NCI-H187 treated with DMSO at 0.1 percent for 48 hours (cell line): ENCODE results near the gene PATJ.
"Not testable (repeated sequence)": the region's sequence is repeated elsewhere in the genome, so short reads cannot be mapped to it uniquely, and the experiment has no call there.

Source experiments
- DNase-seq: peaks from one replicate; lab custom pipeline; 2025; lab: John Stamatoyannopoulos, UW

PATJ gene

DNA sequence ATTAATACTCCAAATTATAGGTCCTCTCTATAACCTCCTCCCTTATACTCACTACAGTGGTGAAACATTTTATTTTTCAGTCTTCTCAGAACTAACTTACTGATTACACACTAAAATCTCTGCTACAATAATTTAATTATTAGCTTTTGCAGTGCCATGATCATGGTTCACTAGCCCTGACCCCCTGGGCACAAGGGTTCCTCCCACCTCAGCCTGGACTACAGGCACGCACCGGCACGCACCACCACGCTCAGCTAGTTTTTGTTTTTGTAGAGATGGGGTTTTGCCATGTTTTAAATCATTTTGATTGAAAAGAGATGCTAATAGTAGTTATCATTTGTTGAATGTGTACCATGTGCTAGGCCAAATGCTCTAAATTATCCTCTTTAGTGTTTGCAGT lies 6.3 kb downstream of the PATJ start:
- DNase-seq: no peak

DNA sequence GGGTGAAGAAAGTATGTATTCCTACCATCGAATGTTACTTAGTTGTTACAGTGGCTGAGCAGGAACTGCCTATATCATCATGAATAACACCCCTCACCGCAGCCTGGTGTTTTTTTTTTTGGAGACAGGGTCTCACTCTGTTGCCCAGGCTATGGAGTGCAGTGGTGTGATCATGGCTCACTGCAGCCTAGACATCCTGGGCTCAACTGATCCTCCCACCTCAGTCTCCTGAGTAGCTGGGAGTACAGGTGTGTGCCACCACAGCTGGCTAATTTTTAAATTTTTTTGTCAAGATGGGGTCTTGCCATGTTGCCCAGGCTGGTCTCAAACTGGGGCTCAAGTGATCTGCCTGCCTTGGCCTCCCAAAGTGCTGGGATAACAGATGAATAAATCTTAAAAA lies 7.3 kb downstream of the PATJ start:
- no peak for DNase-seq

DNA sequence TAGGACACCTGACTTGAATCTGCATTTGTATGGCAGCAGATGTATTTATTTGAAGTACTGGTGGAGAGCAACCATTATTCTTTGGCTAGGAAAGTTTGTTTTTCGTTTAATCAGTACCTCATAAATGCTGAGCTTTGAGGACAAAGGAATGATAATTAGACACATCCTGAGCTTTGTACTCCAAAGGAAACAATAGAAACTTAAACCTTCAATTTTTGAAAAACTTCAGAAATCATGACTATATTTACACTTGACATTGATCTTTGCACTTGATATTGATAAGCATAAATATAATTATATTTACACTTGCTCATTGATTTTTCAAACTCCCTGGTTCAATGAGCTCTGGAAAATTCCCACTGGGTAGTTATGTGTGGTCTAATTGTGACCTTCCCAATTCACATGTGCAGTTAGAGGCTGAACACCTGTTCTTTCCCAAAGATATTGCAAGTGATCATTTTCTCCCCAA lies 10.7 kb downstream of the PATJ start:
- DNase-seq: no peak

DNA sequence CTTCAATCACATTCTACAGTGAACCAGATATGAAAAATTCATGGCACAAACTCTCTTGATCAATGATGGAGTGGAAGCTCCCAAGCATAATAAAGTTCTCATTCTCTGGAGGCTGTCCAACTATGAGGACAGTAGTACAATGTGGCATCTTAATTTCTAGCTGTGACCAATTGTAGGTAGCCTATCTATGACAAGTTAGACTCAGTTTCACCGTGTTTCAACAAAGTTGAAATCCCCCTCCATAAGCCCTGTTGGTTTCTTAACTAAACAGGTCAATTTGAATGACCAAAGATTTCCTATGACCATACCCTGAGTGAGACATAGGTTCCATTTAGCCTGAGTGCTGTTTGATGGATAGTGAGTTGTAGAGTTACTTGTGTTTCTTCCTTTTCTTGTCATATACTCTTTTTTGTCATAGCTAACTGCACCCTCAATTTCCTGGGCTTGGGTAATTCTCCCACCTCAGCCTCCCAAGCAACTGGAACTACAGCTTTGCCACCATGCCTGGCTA lies 11.8 kb downstream of the PATJ start:
- no peak for DNase-seq

DNA sequence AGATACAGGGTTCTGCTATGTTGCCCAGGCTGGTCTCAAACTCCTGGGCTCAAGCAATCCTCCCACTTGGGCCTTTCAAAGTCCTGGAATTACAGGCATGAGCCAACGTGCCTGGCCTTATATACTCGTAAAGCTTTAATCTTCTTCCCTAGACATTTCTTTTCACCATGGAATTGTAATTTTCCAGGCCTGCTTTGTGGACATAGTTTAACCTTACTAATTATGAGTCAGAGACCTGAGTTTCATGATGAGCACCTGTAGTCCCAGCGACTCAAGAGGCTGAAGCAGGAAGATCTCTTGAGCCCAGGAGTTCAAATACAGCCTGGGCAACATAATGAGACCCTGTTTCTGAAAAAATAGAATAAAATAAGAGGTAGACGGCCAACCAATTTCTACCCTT lies 12.3 kb downstream of the PATJ start:
- no peak for DNase-seq

DNA sequence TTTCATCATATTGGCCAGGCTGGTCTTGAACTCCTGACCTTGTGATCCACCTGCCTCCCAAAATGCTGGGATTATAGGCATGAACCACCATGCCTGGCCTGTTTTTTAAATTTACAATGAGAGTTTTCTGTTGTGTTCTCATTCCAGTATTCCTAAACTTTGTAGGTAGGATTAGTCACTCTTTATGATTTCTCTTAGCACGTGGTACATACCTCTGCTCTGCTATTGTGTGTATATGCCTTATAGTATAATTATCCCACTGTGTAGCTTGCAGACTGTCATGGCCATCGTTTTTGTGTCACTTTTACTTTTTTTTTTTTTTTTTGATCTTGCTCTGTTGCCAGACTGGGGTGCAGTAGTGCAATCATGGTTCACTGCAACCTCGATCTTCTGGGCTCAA lies 14.5 kb downstream of the PATJ start:
- DNase-seq: no peak

DNA sequence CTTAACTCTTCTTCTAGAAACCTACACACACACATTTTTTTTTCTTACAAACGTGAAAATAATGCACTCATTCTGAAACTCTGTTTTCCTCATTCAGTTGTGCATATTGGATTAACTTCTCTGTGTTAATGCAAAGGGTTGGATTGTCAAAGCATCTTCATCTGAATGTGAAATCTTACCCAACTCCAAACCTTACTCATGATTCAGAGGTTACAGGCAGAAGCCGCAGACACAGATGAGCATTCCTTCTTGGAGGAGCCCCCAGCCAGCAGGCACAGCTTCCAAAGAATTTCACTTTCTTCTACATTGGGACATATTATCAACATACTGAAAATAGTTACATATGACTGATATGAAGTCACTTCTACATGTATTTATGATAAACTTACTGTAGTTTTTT lies 15.7 kb downstream of the PATJ start:
- no peak for DNase-seq

DNA sequence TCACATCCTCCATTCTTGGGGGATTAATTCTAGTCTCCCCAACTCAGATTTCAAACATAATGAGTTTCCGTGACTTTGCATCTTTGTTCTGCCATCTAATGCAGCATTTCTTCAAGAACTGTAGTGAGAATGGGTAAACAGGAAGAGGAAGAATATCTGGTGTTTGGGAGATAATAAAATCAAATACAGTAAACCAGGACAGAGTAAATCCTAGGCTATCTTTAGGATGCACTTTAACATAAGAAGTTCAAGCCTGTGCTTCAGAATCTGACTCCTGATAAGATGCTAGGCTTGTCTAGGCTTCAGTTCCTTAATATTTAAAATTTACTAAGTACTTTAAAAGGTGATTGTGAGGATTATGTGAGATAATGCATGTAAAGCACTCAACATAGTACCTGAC lies 27.9 kb downstream of the PATJ start:
- no peak for DNase-seq

DNA sequence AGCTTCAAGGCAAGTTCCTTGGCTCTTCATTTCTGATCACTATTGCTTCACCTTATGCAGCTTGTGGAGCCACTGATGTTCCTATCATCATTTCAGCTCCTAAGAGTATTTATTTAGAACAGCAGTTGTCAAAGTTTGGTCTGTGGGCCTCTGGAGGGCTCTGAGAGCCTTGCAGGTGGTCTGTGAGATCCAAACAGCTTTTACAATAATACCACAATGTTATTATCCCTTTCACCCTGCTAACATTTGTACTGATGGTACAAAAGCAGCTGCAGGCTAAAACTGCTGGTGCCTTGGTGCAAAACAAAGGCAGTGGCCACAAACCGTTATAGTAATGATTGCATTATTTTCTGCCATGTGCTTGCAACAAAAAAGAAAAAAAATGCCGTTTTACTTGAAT lies 33.8 kb downstream of the PATJ start:
- no peak for DNase-seq

DNA sequence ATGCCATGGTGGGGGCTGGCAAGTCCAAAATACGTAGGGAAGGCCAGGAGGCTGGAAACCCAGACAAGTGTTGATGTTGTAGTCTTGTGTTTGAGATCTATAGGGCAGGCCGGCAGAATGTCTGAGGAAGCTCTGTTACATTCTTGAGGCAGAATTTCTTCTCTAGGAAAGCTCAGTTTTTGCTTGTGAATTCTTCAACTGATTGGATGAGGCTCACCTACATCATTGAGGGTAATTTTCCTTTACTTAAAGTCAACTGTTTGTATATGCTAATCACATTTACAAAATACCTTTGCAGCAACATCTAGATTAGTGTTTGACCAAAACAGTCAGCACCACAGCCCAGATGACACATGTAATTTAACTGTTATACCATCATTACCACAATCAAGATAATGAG lies 37.0 kb downstream of the PATJ start:
- no peak for DNase-seq

DNA sequence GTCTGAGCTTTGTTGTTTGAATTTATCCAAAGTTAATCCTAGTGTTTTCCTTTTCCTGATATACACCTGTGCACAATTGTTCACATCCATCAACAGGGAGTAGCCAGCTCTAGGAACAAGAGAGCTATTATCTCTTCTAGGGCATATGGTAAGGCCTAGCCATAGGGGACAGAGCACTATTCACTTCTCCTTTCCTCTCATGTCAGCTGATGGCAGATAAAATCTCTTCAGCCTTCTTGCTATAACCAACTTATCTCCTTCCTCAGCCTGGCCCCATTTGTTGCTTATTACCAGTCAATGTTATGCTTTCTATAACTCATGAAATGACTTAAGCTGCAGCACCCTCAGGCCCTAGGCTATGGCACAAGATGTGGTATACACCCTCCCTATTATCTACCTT lies 38.9 kb downstream of the PATJ start:
- DNase-seq: no peak

DNA sequence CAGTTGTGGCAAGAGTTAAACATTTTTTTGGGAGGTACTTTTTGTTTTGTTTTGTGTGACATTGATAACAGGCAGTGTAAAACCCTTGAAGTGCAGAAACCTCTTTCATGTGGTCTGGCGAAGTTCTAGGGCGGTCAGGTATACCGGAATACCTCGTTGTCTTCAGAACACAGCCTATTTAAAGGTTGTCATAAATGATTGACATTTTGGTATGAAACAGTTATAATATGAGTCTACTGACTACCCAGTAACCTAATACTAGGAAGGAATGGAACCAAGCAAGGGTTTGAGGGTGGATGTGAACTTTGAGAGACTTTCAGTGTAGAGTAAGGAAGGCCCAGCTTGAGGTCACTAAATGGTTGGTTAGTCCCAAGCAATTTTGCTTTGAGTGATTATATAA lies 40.5 kb downstream of the PATJ start:
- no peak for DNase-seq

DNA sequence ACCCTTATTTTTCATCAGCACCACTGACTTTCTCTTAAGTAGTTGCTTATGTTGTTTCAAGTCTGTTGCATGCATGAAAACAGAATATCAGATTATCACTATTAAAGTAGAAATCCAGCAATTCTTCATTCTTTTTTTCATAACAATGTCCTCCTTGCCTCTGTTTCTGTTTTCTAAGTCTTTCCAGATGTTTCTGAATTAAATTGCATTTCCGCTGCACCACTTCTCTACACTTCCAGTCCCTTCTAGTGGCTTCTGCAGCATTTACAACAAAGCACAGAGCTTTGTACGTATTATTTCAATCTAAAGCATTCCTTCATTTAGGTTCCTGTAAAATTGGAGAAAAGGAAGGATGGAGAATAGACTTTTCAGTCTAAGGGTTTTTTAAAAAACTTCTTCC lies 42.4 kb downstream of the PATJ start:
- no peak for DNase-seq

DNA sequence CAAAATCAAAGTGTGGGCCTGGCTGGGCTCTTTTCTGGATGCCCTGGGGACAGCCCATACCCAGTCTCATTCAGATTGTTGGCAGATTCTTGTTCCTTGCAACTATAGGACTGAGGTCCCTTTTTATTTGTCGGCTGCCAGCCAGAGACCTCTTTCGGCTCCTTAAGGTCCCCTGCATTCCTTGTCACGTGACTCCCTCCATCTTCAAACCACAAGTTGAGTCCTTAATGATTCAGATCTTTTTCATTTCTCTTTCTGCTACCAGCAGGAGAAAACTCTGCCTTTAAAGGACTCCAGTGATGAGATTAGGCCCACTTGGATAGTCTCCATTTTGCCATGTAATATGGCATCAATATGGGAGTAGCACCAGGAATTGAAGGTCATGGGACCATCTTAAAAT lies 48.6 kb downstream of the PATJ start:
- no peak for DNase-seq

DNA sequence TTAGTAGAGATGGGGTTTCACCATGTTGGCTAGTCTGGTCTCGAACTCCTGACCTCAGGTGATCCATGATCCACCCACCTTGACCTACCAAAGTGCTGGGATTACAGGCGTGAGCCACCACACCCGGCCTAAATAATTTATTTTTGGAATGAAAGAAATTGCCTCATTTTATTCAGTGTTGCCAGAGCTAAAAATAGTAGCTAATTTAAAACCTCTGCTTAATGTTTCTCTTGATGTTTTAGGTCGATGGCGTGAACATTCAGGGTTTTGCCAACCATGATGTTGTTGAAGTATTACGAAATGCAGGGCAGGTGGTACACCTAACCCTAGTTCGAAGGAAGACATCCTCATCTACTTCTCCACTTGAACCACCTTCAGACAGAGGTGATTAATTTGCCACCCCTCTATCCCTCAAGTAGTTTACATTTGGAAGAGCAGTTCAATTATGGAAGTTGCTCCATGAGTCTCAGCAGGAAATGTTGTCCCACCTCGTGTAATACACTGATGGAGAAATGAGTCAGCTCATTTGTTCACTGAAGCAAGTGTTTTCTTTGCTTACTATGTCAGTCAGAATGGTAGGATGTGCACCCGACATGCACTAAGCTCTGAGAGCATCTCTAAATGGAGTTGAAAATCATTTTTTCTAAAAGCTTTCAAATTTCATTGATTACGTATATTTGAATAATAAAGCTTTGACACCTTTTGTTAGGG lies 54.9 kb downstream of the PATJ start:
- DNase-seq: no peak

DNA sequence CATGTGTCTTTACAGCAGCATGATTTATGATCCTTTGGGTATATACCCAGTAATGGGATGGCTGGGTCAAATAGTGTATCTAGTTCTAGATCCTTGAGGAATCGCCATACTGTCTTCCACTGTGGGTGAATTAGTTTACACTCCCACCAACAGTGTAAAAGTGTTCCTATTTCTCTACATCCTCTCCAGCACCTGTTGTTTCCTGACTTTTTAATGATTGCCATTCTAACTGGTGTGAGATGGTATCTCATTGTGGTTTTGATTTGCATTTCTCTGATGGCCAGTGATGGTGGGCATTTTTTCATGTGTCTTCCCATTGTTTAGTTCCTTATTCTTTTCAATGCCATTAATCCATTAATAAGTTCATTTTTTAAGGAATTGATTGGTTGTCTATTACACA lies 58.8 kb downstream of the PATJ start:
- not testable (repeated sequence) for DNase-seq

DNA sequence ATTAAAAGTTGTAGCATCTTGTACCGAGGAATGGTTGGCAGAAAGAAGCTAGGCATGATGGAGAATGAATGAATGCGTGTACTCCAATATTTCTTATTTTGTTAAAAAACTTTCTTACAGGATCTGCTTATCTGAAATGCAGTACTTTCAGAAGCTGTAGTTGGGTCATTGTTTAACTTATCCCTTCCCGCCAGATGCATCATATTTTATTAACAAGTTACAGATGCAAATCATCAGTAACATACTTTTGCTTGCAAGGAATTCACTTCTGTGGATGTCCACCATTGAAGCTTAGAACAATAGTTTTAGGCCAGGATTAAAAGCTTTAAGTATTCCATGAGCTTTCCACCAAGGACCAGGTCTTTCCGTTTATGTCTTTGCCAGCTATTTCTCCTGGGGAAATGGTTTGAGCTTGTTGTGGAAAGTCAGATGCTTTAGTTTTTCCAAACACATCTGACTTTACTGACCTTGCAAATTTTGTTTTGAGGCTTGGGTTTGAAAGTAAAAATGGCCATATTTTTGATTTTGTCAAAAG lies 65.4 kb downstream of the PATJ start:
- no peak for DNase-seq

DNA sequence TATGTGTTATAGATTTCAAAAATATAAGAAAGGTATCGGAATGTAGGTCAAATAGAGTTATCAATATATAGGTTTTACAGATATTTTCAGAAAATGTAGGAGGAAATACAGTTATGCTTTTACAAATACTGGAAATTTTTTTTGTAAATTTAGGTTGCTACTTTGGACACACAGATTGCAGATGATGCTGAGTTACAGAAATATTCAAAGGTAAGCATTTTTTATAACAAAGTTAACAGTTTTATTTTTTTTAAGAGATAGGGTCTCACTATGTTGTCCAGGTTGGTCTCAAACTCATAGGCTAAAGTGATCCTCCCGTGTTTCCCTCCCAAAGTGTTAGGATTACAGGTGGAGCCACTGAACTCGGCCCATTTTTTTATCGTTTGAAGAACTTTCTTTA lies 66.0 kb downstream of the PATJ start:
- no peak for DNase-seq

DNA sequence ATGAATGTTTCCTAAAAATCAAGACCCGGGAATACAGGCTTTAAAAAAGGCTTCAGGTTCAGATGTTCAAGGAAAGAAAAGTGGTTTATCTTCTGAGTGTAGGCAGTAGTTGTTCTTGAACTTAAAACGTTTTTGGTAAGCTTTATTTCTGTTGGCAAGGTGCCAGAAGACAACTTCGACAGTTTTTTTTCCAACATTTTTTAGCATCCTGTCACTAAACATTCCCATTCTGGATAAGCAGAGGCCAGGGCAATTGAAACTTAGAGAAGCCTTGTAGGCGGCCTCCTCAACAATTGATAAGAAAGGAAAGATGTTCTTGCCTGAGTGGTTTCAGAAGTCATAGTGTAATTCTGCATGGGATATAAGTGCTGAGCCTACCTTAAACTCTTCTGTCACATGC lies 66.7 kb downstream of the PATJ start:
- no peak for DNase-seq

DNA sequence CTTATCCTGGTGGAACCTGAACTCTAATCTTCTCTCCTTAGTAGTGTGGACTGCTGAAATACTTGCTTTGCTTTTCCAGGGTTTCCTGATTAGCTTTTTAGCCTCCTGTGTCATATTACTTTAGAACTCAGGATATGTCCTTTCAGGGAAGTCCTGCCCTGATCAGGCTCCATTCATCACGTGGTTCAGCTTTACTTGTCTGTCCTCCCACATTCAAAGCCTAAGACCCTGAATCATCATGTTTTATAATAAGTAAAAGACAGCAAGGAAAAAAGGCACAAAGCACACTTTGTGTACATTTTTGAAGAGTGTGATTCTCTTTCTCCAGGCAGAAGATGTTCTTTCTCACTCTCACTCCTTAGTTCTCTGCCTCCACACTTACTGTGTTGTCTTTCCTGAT lies 70.6 kb downstream of the PATJ start:
- no peak for DNase-seq

DNA sequence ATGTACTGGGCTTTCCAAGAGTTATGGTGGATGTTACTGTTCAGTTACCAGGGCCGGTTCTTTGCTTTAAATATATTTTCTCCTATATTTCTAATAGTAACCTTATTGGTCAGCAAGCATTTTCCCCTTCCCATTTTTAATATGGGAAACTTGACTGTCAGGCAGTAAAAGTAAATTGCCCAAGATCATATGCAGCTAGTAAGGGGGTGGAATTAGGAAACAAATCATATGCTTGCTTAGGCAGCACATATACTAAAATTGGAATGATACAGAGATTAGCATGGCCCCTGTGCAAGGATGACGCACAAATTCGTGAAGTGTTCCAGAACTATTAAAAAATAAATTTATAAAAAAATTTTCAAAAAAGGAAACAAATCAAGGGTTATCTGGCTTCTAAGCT lies 73.9 kb downstream of the PATJ start:
- no peak for DNase-seq

DNA sequence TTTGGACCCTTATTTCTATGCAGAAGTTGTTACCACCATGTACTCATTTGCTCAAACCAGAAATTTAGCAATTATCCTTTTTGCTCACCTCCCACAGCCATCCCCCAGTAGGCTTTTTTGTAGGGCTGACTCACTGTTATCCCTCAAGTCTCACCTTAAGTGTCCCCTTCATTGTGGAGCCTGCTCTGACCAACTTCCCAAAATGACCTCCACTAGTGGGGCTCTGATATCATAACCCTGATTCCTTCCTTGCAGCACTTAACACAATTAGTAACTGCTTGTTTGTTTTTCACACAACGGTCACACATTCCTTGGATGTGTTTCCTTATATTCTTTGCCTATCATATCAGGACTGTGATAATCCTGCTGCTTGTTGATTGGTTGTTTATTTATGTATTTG lies 76.7 kb downstream of the PATJ start:
- no peak for DNase-seq

DNA sequence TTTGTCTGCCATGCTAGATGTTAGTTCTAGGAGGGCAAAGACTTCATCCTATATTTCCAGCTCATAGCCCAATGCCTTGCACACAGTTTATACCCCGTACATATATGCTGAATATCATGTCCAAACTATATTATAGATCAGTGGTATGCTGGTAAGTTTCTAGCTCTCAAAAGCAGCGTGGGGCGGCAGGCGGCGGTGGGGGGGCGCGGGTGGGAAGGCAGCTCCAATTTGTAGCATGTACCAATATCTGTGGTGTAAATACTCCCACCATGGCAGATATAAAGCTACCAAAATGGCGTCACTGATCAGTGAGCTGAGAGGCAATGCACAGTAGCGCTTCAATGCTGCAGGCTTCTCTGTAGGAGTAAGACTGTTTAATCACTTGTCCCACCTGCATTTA lies 77.1 kb downstream of the PATJ start:
- DNase-seq: no peak

DNA sequence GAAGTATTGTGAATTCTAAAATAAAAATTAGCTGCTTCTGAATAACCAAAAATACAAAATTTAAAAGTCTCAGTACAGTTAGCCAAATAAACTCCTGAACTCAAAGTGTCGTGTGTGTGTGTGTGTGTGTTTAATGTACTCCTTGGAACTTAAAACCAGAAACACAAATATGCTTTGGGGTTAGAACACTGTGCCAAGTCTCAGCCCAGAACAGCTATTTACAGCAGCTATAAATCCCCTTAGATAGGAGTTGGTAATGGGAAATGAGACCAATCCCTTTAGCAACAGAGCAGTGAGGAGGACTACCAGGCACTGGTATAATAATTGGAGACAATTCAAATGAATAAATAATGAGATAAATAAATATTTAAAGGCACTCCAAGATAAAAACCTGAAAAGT lies 83.1 kb downstream of the PATJ start:
- no peak for DNase-seq
